Astrocyte of the cerebellum (primary cell): Measurements from ENCODE around the gene RER1.

Experiments used
- DNase-seq: peaks from one replicate; pipeline ENCODE4 v3.0.0-alpha.2; 2011; ENCODE audit warnings: low read depth
- H3K4me3 ChIP-seq: 2 replicates; pipeline ENCODE4 v1.5.1; 2011; ENCODE audit warnings: mild to moderate bottlenecking, low read depth, low read length, moderate library complexity
- in situ Hi-C: cut with HindIII; loops from 2 replicates; pipeline ENCODE4 v1.10.0; 2017; ENCODE audit warnings: low sequenced_read_pairs
- TF ChIP-seq, protein P1 (sequence below): IDR thresholded peaks from 2 replicates; pipeline ENCODE4 v1.5.1; 2012; ENCODE audit warnings: low read length, low read depth, moderate library complexity, mild to moderate bottlenecking; ENCODE audit errors: missing control alignments

Gene RER1

DNA sequence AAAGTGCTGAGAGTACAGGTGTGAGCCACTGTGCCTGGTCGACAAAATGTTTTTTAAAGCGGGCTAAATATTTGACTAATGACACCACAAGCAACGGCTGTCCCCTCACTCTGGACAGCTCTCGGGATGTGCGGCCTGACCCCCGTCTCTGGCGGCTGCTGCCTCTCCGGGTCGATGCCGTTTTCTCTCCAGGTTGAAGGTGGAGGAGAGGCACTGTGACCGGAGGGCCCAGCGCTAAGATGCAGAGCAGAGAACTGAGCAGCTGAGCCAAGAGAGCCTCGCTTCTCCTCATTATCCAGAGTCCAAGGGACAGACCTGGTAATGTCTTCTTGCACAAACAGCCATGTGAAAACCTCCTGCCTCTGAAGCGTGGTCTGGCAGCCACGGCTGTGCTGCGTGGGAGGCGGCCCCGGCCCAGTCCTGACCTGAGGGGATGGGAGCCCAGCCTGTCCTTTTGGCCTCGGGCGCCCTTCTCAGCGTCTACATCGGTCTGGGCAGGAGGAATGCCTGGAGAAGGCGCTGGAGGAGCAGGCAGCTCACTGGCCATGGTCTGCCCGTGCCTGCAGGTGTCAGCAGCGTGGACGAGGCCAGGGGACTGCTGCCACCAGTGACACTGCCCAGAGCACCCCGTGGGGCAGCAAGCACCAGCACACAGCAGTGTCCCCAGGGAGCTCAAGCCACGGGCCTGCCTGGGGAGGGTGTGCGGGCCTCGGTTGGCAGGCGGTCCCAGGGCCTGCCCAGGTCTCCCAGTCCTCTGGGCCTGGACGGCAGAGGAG lies 10.6 kb upstream of the RER1 start:
- H3K4me3 ChIP-seq: no peak overlapping the region
- TF ChIP-seq, protein P1, sequence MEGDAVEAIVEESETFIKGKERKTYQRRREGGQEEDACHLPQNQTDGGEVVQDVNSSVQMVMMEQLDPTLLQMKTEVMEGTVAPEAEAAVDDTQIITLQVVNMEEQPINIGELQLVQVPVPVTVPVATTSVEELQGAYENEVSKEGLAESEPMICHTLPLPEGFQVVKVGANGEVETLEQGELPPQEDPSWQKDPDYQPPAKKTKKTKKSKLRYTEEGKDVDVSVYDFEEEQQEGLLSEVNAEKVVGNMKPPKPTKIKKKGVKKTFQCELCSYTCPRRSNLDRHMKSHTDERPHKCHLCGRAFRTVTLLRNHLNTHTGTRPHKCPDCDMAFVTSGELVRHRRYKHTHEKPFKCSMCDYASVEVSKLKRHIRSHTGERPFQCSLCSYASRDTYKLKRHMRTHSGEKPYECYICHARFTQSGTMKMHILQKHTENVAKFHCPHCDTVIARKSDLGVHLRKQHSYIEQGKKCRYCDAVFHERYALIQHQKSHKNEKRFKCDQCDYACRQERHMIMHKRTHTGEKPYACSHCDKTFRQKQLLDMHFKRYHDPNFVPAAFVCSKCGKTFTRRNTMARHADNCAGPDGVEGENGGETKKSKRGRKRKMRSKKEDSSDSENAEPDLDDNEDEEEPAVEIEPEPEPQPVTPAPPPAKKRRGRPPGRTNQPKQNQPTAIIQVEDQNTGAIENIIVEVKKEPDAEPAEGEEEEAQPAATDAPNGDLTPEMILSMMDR: no peak
- no peak for DNase-seq
- in situ Hi-C loops: no loop called here

DNA sequence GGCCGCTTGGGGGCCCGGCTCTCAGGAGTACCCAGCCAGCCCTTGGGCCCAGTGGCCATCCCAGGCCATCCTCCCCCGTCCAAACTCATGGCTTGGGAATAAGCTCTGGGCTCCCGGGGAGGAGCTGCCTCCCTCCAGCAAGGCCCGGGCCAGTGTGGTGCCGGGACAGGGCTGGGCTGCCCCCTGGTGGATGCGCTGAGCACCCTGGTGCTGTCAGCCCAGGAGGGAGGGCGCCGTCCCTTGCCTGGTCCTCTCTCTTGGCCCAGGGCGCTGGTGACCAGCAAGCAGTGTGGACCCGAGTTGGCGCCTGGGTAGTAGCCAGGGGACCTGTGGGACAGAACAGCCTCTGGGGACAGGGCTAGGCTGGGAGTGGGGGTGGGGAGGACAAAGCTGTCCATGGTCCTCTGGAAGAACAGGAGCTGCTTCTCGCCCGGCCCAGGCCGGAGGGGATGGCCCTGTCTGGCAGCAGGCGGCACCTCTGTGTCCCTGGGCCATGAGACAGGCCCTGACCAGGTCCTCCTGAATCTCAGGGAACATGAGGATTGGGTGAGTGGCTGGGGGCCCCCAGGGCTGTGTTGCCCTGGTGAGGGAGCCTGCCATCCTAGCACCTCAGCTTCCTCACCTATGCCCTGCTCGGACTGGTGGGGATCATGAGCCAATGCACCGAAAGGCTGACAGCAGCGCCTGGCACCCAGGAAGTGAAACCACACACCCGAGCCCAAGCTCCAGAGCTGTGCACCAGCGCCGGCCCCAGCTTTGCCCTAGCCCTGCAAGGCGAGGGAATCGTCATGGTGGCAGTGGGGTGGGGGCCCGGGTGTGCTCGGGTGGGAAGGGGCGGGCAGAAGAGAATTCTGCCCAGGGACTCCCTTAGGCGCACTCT lies 9.7 kb upstream of the RER1 start:
- in situ Hi-C loops: no loop called here
- peak; percentile 39 for DNase-seq

DNA sequence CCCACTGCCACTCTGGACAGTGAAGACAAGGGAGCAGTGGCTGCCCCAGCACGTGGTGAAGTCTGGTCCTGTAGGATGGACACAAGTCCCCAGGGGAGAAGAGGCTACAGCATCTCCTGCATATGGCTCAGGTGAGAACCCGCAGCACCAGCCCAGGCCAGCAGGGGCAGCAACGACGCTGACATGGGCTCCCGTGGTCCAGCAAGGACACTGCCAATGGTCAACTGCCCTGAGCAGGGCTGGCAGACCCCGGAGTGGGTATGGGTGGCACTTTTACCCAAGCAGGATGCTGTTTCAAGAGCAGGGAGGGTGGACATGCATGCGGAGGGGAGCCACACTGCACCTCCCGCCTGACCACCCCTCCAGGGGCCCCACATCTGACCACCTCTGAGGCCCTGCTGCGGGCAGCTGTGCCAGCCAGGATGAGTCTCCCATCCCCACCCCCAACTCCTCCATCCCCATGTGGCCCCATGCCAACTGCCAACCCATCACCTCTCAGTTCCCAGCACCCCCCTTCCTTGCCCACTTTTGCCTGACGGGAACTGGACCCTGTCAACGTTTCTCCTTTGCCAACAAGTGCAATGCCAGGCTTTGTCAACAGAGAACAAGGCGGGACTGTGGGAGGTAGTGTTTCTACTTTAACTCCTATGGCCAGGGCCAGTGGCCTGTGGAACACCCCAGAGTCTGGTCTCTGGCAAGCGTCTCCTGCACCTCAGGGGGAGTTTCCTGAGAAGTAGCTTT lies 8.8 kb upstream of the RER1 start:
- DNase-seq: no peak
- in situ Hi-C loops: no loop called here
- TF ChIP-seq, protein P1: peak; percentile 77
- no peak overlapping the region for H3K4me3 ChIP-seq

More for the DNA sequence above, 9.7 kb upstream of the RER1 start:
- TF ChIP-seq, protein P1: peak; percentile 88
- no peak overlapping the region for H3K4me3 ChIP-seq

DNA sequence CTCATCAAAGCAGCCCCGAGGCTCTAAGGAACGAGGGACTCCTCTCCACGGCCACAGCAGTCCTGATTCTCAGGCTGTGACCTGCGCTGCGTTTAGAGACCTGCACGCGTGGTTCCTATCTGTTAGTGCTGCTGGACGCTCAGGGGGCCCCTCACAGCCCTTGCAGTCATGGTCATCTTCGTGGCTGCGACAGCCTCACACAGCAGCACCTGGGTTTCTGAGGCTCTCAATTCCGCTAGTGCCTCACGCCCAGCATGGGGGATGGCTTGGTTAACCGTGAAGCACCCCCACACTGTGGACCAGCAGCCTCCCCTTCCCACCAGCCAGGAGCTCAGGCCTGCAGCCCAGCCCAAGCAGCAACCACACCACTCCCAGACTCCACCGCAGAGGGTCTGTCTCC lies 8.1 kb upstream of the RER1 start:
- DNase-seq: no peak
- no peak overlapping the region for H3K4me3 ChIP-seq
- TF ChIP-seq, protein P1: no peak
- in situ Hi-C loops: no loop called here

DNA sequence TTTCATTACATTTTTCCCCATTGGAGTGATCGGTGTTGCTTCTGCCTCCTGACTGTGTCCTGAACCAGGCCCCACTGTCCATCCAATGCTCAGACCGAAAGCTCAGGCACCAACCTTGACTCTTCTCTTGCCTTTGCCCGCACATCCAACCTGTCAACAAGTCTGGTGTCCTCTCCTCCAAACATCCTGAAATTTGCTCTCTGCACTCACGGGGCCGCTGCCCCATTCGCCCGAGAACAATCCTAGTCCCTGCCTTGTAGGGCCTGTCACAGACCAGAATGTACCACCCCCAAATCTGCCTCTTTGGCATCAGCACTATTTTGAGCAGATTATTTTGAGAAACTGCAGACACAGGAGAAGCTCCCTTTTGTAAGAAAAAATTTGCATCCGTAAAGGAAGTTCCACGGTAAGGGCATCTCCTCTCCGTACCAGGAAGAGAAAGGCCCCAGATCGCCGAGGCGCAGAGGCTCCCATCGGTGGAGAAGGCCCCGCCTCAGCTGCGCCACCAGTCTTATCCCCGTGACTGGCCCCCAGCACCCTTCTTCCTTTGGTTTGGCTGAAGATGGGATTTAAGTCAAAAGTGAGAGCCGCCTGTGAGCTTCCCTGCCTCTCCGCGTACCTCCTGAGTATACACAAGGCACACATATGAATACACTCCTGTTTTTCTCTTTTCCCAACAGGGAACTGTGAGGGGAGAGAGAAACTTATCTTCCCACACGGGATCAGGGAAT lies 7.3 kb upstream of the RER1 start:
- in situ Hi-C loops: no loop called here
- H3K4me3 ChIP-seq: no peak overlapping the region
- DNase-seq: no peak
- TF ChIP-seq, protein P1: no peak
